GM21423 (cell line): ENCODE results near the gene NIPBL.

Source experiments
- ATAC-seq: cut with Tn5 transposase; IDR thresholded peaks from one replicate; pipeline ENCODE4 v1.9.1; 2021; ENCODE audit warnings: mild to moderate bottlenecking, moderate library complexity; ENCODE audit not compliant: unreplicated experiment

NIPBL gene

GRCh38 chr5:37015795-37016666 lies 139.5 kb downstream of the NIPBL start:
- no peak for ATAC-seq

GRCh38 chr5:37028910-37029309 lies 152.3 kb downstream of the NIPBL start:
- no peak for ATAC-seq

GRCh38 chr5:37029436-37029835 lies 152.9 kb downstream of the NIPBL start:
- ATAC-seq: no peak

- ATAC-seq: no peak
Measured at GRCh38 chr5:37034955-37035354, 158.4 kb downstream of the NIPBL start.

GRCh38 chr5:37037840-37038239 lies 161.3 kb downstream of the NIPBL start:
- ATAC-seq: no peak

- ATAC-seq: no peak
Measured at GRCh38 chr5:37039824-37040223, 163.3 kb downstream of the NIPBL start.

GRCh38 chr5:37043693-37044092 lies 167.1 kb downstream of the NIPBL start:
- no peak for ATAC-seq

GRCh38 chr5:37044120-37044519 lies 167.6 kb downstream of the NIPBL start:
- no peak for ATAC-seq

GRCh38 chr5:37045703-37046102 lies 169.1 kb downstream of the NIPBL start:
- no peak for ATAC-seq

GRCh38 chr5:37047947-37048346 lies 171.4 kb downstream of the NIPBL start:
- no peak for ATAC-seq

GRCh38 chr5:37054391-37054790 lies 177.8 kb downstream of the NIPBL start:
- no peak for ATAC-seq

- no peak for ATAC-seq
Measured at GRCh38 chr5:37055383-37055990, 178.9 kb downstream of the NIPBL start.

- no peak for ATAC-seq
Measured at GRCh38 chr5:37056762-37057161, 180.2 kb downstream of the NIPBL start.

GRCh38 chr5:37060030-37060429 lies 183.5 kb downstream of the NIPBL start:
- no peak for ATAC-seq

GRCh38 chr5:37063739-37064138 lies 187.2 kb downstream of the NIPBL start:
- no peak for ATAC-seq

GRCh38 chr5:37064442-37064841 lies 187.9 kb downstream of the NIPBL start:
- no peak for ATAC-seq

- ATAC-seq: no peak
Measured at GRCh38 chr5:37071487-37071886, 194.9 kb downstream of the NIPBL start.

- ATAC-seq: no peak
Measured at GRCh38 chr5:37071901-37072581, 195.5 kb downstream of the NIPBL start.

- ATAC-seq: no peak
Measured at GRCh38 chr5:37075399-37075950, 198.9 kb downstream of the NIPBL start.

GRCh38 chr5:37077146-37077545 lies 200.6 kb downstream of the NIPBL start:
- no peak for ATAC-seq

GRCh38 chr5:37080697-37081096 lies 204.1 kb downstream of the NIPBL start:
- no peak for ATAC-seq
